ENCODE data around the gene KRT15.

The KRT15 gene

DNA sequence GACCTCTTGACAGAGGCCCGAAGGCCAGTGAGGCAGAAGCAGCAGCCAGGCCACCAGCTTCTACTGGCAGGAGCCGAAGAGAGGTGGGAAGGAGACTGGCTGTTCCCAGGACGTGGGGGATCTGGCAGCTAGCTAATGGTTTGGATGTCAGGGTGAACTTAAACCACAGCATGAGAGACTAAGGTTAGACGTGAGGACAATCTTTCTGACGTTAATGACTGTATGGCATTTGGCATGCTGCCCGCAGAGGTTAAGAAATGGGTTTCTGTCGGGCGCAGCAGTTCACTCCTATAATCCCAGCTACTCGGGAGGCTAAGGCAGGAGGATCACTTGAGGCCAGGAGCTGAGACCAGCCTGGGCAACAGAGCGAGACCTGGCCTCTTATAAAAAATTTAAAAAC lies 7.0 kb downstream of the KRT15 start:
- DNase-seq (ENCODE audit: insufficient read length, low spot score) = no peak
- TF ChIP-seq, protein P1, sequence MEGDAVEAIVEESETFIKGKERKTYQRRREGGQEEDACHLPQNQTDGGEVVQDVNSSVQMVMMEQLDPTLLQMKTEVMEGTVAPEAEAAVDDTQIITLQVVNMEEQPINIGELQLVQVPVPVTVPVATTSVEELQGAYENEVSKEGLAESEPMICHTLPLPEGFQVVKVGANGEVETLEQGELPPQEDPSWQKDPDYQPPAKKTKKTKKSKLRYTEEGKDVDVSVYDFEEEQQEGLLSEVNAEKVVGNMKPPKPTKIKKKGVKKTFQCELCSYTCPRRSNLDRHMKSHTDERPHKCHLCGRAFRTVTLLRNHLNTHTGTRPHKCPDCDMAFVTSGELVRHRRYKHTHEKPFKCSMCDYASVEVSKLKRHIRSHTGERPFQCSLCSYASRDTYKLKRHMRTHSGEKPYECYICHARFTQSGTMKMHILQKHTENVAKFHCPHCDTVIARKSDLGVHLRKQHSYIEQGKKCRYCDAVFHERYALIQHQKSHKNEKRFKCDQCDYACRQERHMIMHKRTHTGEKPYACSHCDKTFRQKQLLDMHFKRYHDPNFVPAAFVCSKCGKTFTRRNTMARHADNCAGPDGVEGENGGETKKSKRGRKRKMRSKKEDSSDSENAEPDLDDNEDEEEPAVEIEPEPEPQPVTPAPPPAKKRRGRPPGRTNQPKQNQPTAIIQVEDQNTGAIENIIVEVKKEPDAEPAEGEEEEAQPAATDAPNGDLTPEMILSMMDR (IDR thresholded peaks at IDR 0.05; ENCODE audit: insufficient read depth, missing control alignments) = no peak
- FAIRE-seq = no peak

DNA sequence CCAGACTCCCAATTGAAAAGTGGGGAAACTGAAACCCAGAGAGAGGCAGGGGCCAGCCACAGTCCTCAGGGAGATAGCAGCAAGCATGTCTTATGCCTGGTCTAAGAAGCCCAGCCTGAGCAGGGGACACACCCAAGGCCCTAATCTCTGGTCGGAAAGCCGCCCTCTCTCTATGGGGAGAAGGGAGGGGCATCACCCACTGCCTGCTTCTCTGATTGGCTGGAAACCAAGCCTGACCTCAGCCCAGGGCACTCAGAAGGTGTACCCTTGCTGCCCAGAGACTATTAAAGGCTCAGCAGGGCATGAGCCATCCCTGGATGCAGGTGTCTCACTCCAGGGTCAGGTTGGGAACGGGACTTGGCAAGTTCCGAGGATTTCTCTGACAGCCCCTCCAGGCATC lies 7.6 kb downstream of the KRT15 start:
- TF ChIP-seq, protein P1 (IDR thresholded peaks at IDR 0.05; ENCODE audit: insufficient read depth, missing control alignments) = no peak
- DNase-seq (ENCODE audit: insufficient read length, low spot score) = no peak
- FAIRE-seq = no peak

DNA sequence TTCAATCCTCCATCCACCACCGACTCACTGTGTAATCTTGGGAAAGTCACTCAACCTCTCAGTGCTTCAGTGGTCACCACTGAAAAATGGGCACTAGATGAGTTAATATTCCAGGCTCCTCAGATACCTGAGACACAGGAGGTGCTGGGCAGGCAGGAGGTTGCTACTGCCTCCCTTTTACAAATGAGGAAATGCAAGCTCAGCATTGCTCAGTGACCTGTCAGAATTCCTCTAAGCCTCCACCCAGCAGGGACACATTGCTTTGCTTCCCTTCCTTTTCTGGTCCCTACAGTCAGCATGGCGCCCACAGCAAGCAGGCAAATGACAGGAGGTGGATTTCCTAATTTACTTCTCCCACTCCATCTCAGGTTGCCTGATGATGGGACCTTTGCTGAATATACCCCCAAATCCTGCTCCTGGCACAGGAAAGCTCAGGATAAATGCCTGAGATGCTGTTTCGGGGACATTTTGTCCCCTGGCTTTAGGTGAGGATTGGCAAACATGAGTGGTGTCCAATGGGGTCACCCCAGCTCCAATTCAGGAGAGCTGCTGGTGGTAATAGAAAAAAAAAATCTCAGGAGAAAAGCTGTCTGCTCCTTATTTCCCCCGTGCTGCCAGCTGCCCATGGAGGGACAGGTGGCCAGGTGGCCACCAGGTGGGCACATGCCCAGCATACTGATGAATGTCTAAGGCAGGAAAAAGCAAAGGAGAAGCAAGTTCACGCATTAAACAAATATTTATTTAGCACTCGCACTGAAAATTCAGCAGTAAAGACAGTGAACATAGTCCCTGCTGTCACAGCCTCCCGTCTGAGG lies 8.2 kb downstream of the KRT15 start:
- TF ChIP-seq, protein P1 (IDR thresholded peaks at IDR 0.05; ENCODE audit: insufficient read depth, missing control alignments) = no peak
- no peak for DNase-seq (ENCODE audit: insufficient read length, low spot score)
- FAIRE-seq = no peak

DNA sequence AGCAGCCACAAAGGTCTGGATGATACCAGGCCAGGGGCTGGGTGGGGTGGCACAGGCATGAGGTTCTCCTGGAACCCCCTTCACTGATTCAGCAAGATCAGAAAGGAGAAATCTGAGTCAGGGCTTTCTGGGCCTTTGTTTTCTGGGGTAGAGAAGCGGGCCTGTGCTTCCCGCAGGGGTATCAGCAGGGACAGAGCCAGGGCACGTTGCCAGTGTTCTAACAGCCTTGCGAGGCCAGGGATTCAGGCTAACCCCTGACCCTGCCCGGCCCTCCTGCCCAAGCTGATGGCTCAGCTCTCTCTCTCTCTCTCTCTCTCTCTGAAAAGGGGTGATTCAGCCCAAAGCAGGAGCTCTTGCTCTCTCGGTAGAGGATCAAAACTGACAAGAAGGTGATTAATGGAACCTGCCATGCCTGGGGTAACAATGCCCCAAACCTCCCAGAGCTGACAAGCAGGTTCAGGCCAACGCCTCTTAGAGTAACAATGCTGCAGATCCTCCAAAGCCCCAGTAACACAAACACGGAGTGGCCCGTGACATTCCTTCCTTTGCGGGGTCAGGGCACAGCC lies 11.3 kb downstream of the KRT15 start:
- TF ChIP-seq, protein P1 (IDR thresholded peaks at IDR 0.05; ENCODE audit: insufficient read depth, missing control alignments) = no peak
- FAIRE-seq (no peak), DNase-seq (ENCODE audit: insufficient read length, low spot score) (no peak)

DNA sequence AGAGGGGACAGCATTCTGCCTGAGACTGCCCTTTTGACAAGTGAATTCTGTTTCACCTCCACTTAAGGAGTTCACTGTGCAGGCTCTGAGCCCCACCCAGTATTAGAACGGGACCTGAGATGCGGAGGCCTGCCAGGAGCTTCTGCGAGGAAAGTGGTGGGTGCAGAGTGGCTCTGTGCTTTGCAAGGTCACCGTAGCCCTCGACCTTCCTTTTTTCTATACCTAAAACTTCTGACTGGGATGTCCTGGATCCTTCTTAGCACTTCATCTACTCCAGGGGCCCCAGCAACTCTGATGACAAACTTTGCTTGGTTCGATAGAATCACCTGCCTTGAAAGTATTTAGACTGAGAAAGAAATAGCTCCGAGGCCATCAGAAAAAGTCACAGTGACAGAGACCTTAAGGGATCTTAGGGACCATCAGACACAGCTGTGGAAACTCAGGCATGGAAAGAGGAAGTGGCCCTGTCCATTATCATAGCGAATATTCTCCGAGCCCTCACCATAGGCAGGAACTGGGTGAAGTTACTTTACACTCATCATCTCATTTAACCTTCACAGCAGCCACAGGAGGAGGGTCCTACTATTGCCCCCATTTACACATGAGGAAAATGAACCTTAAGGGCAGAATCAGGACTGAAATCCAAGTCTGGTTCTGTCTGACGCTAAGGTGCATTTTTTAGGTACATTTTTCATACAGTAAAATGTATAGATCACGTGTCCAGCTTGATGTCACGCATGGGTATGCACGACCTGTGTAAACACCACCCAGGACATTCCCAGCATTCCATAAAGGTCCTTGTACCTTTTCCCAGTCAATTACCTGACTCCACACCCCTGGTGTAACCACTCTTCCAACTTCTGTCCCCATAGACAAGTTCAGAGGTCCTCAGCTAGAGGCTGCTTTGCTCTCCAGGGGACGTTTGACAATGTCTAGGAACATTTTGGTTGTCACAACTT lies 12.6 kb downstream of the KRT15 start:
- TF ChIP-seq, protein P1 (IDR thresholded peaks at IDR 0.05; ENCODE audit: insufficient read depth, missing control alignments) = no peak
- DNase-seq (ENCODE audit: insufficient read length, low spot score) (no peak), FAIRE-seq (no peak)

DNA sequence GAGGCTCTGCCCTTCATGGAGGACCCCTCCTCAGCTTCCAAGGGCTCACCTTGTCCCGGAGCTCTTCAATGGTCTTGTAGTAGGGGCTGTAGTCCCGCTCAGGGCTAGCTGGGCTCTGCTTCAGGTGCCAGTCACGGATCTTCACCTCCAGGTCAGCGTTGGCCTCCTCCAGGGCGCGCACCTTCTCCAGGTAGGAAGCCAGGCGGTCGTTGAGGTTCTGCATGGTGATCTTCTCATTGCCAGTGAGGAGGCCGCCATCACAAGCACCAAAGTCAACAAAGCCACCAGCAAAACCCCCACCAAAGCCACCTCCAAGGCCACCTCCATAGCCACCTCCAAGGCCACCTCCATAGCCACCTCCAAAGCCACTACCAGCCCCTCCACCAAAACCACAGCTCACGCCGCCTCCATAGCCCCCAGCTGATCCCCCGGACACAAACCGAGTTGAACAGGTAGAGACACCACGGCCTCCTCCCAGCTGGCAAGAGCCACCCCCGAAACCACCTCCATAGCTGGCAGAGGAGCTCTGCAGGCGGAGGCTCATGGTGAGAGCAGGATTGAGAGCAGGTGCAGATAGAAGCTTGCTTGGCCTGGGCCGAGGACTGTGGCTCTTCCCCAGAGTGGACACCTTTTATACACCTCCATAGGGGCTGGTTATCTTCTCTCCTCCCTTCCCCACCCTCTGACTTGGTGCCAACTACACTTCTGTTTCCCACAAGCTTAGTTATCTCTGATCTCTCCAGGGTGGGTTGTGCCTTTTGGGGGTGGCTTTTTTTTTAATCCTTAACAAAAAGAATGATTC lies 13.5 kb downstream of the KRT15 start, which contains the start of gene KRT13:
TSS of gene KRT13 (minus strand) at position 606 of the 802 bp plus-strand sequence. CDS start at position 544, 62 bp downstream.
- FAIRE-seq = no peak
- DNase-seq (ENCODE audit: insufficient read length, low spot score) = no peak
- TF ChIP-seq, protein P1 (IDR thresholded peaks at IDR 0.05; ENCODE audit: insufficient read depth, missing control alignments) = no peak

All from D721Med (cell line).